GM12864 (cell line): ENCODE measurements around the gene AMD1.

ENCODE experiments used
- DNase-seq: peaks from one replicate; pipeline ENCODE4 v3.0.0-alpha.2; 2011; ENCODE audit warnings: low read depth
- H3K4me3 ChIP-seq: 2 replicates; pipeline ENCODE4 v1.5.1; 2011; ENCODE audit warnings: mild to moderate bottlenecking, low read depth, low read length, control low read depth
- TF ChIP-seq, protein P1 (sequence below): IDR thresholded peaks from 2 replicates; pipeline ENCODE4 v1.5.1; 2011; ENCODE audit warnings: low read depth, mild to moderate bottlenecking, moderate library complexity, low read length, control low read depth, inconsistent platforms; ENCODE audit errors: missing control alignments

AMD1 gene

GRCh38 chr6:110938171-110938570, 63.6 kb downstream of the AMD1 start:
- TF ChIP-seq, protein P1, sequence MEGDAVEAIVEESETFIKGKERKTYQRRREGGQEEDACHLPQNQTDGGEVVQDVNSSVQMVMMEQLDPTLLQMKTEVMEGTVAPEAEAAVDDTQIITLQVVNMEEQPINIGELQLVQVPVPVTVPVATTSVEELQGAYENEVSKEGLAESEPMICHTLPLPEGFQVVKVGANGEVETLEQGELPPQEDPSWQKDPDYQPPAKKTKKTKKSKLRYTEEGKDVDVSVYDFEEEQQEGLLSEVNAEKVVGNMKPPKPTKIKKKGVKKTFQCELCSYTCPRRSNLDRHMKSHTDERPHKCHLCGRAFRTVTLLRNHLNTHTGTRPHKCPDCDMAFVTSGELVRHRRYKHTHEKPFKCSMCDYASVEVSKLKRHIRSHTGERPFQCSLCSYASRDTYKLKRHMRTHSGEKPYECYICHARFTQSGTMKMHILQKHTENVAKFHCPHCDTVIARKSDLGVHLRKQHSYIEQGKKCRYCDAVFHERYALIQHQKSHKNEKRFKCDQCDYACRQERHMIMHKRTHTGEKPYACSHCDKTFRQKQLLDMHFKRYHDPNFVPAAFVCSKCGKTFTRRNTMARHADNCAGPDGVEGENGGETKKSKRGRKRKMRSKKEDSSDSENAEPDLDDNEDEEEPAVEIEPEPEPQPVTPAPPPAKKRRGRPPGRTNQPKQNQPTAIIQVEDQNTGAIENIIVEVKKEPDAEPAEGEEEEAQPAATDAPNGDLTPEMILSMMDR, result no peak
- no peak for DNase-seq
- no peak overlapping the region for H3K4me3 ChIP-seq

GRCh38 chr6:110939429-110940200, 65.0 kb downstream of the AMD1 start:
- H3K4me3 ChIP-seq, result no peak overlapping the region
- TF ChIP-seq, protein P1, result no peak
- DNase-seq, result no peak

DNA sequence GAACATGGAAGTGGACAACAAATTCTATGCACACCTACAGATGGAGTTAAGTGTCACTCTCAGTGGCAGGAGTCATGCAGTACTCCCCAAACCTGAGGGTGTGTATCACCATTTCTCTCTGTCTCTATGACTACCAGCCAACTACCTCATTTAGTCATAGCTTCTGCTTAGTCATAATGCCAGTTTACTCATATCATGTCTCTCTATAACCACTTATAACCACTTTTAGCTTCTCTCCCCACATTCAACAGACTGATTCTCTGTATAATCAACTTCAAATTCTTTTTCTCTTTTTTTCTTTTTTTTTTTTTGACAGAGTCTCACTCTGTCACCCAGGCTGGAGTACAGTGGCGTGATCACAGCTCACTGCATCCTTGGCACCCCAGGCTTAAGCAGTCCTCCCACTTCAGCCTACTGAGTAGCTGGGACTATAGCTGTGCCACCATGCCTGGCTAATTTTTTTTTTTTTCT, 70.1 kb downstream of the AMD1 start:
- DNase-seq, result peak; percentile 87
- TF ChIP-seq, protein P1, result no peak
- H3K4me3 ChIP-seq, result peak overlapping the region; percentile 11; the same call in 1 of the 2 replicates
